ENCODE results near the gene CHST15. TPM values are rescaled to one million over a fixed set of nuclear protein-coding genes. Genes with fewer than 3 reads are reported as not detected.

CHST15 gene
- total and polyA plus RNA-seq, 2 donors from 2014 or later = 2.8 to 39.7 TPM

DNA sequence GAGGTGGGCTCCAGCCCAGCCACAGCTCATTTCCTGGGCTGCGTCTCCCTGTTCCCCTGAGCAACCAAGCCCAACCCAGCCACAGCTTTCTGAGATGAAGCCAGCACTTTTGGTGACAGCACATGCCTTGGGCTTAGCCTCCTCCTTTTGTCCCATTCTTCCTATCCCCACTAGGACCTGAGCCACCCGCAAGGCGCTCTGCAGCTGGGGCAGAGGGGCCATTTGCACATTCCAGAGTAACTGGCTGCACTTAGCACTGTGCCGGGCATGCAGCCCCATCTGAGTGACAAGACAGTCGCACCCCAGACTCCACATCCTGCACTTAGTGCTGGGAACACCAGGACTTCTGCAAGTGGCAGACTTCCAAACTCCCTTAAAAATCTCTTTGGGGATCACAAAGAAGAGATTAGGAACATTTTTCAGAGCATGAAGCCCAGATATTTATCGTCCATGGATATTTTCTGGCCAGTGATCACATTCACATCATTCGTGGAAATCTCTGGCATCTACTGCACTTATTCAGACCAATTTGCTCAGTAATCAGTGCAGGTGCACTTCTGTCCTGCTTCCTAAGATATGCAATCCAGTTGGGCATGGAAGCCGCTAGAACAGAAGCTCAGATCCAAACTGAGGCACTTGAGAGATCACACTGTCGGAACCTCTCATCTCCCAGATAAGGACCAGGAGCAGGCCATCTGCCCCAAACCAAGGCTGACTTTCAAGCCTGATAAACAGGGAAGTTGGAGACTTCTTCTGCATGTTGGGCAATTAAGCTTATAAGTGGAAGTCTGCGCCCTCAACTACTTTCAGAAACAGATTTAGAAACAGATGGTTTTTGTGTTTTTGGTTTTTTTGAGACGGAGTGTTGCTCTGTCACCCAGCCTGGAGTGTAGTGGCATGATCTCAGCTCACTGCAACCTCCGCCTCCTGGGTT is 26.4 kb downstream of the CHST15 start:
- DNase-seq = no peak
- Histone ChIP-seq H3K9ac (ENCODE audit: low read length in 3 of 3) (no peak overlapping the region), H3K9me3 (ENCODE audit: control insufficient read depth in 2 of 3, insufficient read depth in 1 of 3, low read length in 3 of 3) (no peaks in the 10 kb centered on the region), H3K4me1 (ENCODE audit: control insufficient read depth in 2 of 3, insufficient read depth in 2 of 3, low read depth in 1 of 3, low read length in 3 of 3) (peaks cover 5 to 11% (median 6%) of the 10 kb centered on the region in 3 donors), H3K27ac (ENCODE audit: low read depth in 2 of 2, low read length in 2 of 2) (no peak overlapping the region), H3K4me3 (ENCODE audit: low read length in 3 of 3) (no peak overlapping the region), H3K36me3 (ENCODE audit: control insufficient read depth in 2 of 3, insufficient read depth in 3 of 3, low read length in 3 of 3) (no peaks in the 10 kb centered on the region), H3K27me3 (ENCODE audit: control insufficient read depth, insufficient read depth, low read length) (no peaks in the 10 kb centered on the region)
- FAIRE-seq = no peak
- TF ChIP-seq, protein P1, sequence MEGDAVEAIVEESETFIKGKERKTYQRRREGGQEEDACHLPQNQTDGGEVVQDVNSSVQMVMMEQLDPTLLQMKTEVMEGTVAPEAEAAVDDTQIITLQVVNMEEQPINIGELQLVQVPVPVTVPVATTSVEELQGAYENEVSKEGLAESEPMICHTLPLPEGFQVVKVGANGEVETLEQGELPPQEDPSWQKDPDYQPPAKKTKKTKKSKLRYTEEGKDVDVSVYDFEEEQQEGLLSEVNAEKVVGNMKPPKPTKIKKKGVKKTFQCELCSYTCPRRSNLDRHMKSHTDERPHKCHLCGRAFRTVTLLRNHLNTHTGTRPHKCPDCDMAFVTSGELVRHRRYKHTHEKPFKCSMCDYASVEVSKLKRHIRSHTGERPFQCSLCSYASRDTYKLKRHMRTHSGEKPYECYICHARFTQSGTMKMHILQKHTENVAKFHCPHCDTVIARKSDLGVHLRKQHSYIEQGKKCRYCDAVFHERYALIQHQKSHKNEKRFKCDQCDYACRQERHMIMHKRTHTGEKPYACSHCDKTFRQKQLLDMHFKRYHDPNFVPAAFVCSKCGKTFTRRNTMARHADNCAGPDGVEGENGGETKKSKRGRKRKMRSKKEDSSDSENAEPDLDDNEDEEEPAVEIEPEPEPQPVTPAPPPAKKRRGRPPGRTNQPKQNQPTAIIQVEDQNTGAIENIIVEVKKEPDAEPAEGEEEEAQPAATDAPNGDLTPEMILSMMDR (IDR thresholded peaks at IDR 0.05; ENCODE audit: borderline replicate concordance, extremely low read depth, insufficient read depth) = no peak
- intact Hi-C loops (cut with DNase I) = no loop called here

DNA sequence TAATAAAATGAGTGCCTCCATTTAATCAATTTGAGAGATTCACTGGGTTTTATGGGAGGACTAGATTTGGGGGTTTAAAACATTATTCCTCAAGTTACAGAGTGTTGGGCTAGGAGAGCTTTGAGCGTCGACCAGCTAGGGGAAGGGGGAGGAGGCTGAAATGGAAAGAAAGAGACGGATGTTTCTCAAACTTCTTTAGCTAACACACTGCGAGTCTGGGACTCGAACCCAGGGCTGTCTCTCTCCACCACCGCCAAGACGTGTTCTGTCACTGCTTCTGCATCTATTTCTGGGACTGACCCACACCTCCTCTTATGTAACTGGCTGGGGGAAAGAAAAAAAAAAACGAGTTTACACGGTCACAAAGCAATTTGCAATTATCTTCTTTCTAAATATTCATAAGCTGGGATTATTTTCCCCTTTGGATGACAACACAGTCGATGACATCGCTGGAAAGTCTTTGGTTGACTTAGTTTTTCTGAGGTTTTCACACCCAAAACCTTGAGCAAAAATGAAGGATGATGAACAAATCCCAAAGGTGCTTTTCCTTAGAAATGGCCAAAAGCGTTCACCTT is 27.2 kb downstream of the CHST15 start:
- FAIRE-seq = no peak
- H3K9ac ChIP-seq (ENCODE audit: low read length in 3 of 3) = no peak overlapping the region
- no peaks in the 10 kb centered on the region for H3K36me3 ChIP-seq (ENCODE audit: control insufficient read depth in 2 of 3, insufficient read depth in 3 of 3, low read length in 3 of 3)
- H3K27me3 ChIP-seq (ENCODE audit: control insufficient read depth, insufficient read depth, low read length) = no peaks in the 10 kb centered on the region
- TF ChIP-seq, protein P1 (IDR thresholded peaks at IDR 0.05; ENCODE audit: borderline replicate concordance, extremely low read depth, insufficient read depth) = no peak
- peaks cover 5 to 11% (median 6%) of the 10 kb centered on the region in 3 donors for H3K4me1 ChIP-seq (ENCODE audit: control insufficient read depth in 2 of 3, insufficient read depth in 2 of 3, low read depth in 1 of 3, low read length in 3 of 3)
- H3K9me3 ChIP-seq (ENCODE audit: control insufficient read depth in 2 of 3, insufficient read depth in 1 of 3, low read length in 3 of 3) = no peaks in the 10 kb centered on the region
- intact Hi-C loops (cut with DNase I) = no loop called here
- no peak for DNase-seq
- H3K27ac ChIP-seq (ENCODE audit: low read depth in 2 of 2, low read length in 2 of 2) = no peak overlapping the region
- H3K4me3 ChIP-seq (ENCODE audit: low read length in 3 of 3) = no peak overlapping the region

DNA sequence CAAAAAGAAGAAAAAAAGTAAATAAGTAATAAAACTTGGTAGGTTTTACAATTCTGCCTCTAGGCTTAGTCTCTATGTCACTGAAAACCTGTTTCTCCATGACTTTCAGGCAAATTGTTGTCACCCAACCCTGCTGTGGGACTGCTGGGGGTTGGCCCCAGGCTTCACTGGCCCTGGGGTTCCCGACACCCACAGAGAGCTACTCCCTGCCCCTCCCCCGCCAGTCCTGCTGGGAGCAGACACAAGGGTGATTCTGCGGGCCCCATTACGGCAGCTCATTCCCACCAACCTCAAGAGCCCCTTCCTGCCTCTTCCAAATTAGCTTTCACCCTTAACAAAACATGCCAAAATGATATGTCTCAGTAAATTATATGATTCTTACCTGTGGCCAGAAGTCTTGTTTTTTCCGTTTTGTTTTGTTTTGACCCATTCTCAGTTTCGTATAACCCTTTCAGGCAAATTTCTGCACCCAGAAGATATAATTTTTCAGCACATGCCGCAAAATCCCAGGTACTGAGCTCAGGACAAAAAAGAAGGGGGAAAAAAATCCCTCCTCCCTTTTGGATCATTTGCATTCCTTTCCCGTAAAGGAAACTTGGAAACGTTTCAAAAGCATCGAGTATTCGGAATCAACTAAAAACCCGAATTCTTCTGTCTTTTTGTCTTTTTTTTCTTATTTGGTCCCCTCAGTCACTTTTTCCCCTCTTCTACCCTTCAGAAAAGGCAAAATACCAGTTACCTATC is 27.8 kb downstream of the CHST15 start:
- FAIRE-seq (no peak), DNase-seq (peak in 2 of 5 donors; percentile 41 to 59)
- TF ChIP-seq, protein P1 (IDR thresholded peaks at IDR 0.05; ENCODE audit: borderline replicate concordance, extremely low read depth, insufficient read depth) = no peak
- Histone ChIP-seq H3K9me3 (ENCODE audit: control insufficient read depth in 2 of 3, insufficient read depth in 1 of 3, low read length in 3 of 3) (no peaks in the 10 kb centered on the region), H3K36me3 (ENCODE audit: control insufficient read depth in 2 of 3, insufficient read depth in 3 of 3, low read length in 3 of 3) (no peaks in the 10 kb centered on the region), H3K4me3 (ENCODE audit: low read length in 3 of 3) (no peak overlapping the region), H3K27ac (ENCODE audit: low read depth in 2 of 2, low read length in 2 of 2) (no peak overlapping the region), H3K4me1 (ENCODE audit: control insufficient read depth in 2 of 3, insufficient read depth in 2 of 3, low read depth in 1 of 3, low read length in 3 of 3) (peaks cover 5 to 11% (median 6%) of the 10 kb centered on the region in 3 donors), H3K27me3 (ENCODE audit: control insufficient read depth, insufficient read depth, low read length) (no peaks in the 10 kb centered on the region), H3K9ac (ENCODE audit: low read length in 3 of 3) (no peak overlapping the region)
- intact Hi-C loops (cut with DNase I) = no loop called here
